ENCODE results near the gene RFTN2. TPM values are rescaled to one million over a fixed set of nuclear protein-coding genes. Genes with fewer than 3 reads are reported as not detected.
"Not testable (repeated sequence)": the region's sequence is repeated elsewhere in the genome, so short reads cannot be mapped to it uniquely, and the experiment has no call there.

Gene RFTN2
- polyA plus RNA-seq, 6 donors from 2014 or later, result 0.05 to 0.20 (median 0.15) TPM; not detected in 3

GRCh38 chr2:197614532-197614931 lies 60.9 kb downstream of the RFTN2 start:
- H3K36me3 Mint-ChIP-seq, result no peaks in the 10 kb centered on the region
- peaks cover 3 to 20% (median 14%) of the 10 kb centered on the region in 3 donors for H3K27me3 Mint-ChIP-seq
- no peak overlapping the region for H3K4me3 Mint-ChIP-seq
- no peak overlapping the region for H3K27ac Mint-ChIP-seq
- ATAC-seq (ENCODE audit: low read depth in 2 of 2) (no peak), DNase-seq (no peak)
- no peaks in the 10 kb centered on the region for H3K4me1 Mint-ChIP-seq
- H3K9me3 Mint-ChIP-seq, result peaks cover 0 to 7% (median 0%) of the 10 kb centered on the region in 7 donors

GRCh38 chr2:197613509-197613987 lies 61.8 kb downstream of the RFTN2 start:
- Mint-ChIP-seq H3K36me3 (no peaks in the 10 kb centered on the region), H3K9me3 (peaks cover 0 to 7% (median 0%) of the 10 kb centered on the region in 7 donors), H3K27ac (peak overlapping the region in 1 of 6 donors; percentile 16), H3K4me1 (no peaks in the 10 kb centered on the region), H3K27me3 (peaks cover 6 to 30% (median 14%) of the 10 kb centered on the region in 3 donors), H3K4me3 (no peak overlapping the region)
- no peak for ATAC-seq (ENCODE audit: low read depth in 2 of 2)
- no peak for DNase-seq

- Mint-ChIP-seq H3K4me3 (no peak overlapping the region), H3K27me3 (peaks cover 1 to 23% (median 8%) of the 10 kb centered on the region in 3 donors)
- ATAC-seq (ENCODE audit: low read depth in 2 of 2), result no peak
Measured at GRCh38 chr2:197606180-197606579, 69.2 kb downstream of the RFTN2 start.

GRCh38 chr2:197604117-197604860 lies 71.1 kb downstream of the RFTN2 start:
- Mint-ChIP-seq H3K36me3 (no peaks in the 10 kb centered on the region), H3K4me1 (peaks cover 3 to 4% (median 4%) of the 10 kb centered on the region in 3 donors), H3K27ac (no peak overlapping the region), H3K27me3 (peaks cover 3 to 15% (median 9%) of the 10 kb centered on the region in 3 donors), H3K4me3 (no peak overlapping the region), H3K9me3 (peaks cover 0 to 2% (median 0%) of the 10 kb centered on the region in 7 donors)
- ATAC-seq (ENCODE audit: low read depth in 2 of 2) (no peak), DNase-seq (no peak)

More at GRCh38 chr2:197606180-197606579, 69.2 kb downstream of the RFTN2 start:
- H3K9me3 Mint-ChIP-seq, result peaks cover 0 to 7% (median 0%) of the 10 kb centered on the region in 7 donors
- H3K27ac Mint-ChIP-seq, result no peak overlapping the region
- no peak for DNase-seq
- H3K4me1 Mint-ChIP-seq, result no peaks in the 10 kb centered on the region
- no peaks in the 10 kb centered on the region for H3K36me3 Mint-ChIP-seq

- Mint-ChIP-seq H3K4me1 (peaks cover 5 to 6% (median 6%) of the 10 kb centered on the region in 3 donors), H3K9me3 (no peaks in the 10 kb centered on the region), H3K4me3 (no peak overlapping the region), H3K27ac (no peak overlapping the region), H3K36me3 (no peaks in the 10 kb centered on the region), H3K27me3 (peaks cover 19 to 21% (median 21%) of the 10 kb centered on the region in 3 donors)
- DNase-seq (no peak), ATAC-seq (ENCODE audit: low read depth in 2 of 2) (no peak)
Measured at GRCh38 chr2:197601726-197602125, 73.7 kb downstream of the RFTN2 start.

- H3K4me1 Mint-ChIP-seq, result peaks cover 5 to 6% (median 6%) of the 10 kb centered on the region in 3 donors
- H3K27ac Mint-ChIP-seq, result no peak overlapping the region
- no peak for ATAC-seq (ENCODE audit: low read depth in 2 of 2)
- no peak for DNase-seq
- H3K9me3 Mint-ChIP-seq, result no peaks in the 10 kb centered on the region
- H3K4me3 Mint-ChIP-seq, result no peak overlapping the region
- H3K27me3 Mint-ChIP-seq, result peaks cover 21 to 25% (median 22%) of the 10 kb centered on the region in 3 donors
- no peaks in the 10 kb centered on the region for H3K36me3 Mint-ChIP-seq
Measured at GRCh38 chr2:197600306-197600705, 75.1 kb downstream of the RFTN2 start.

GRCh38 chr2:197599285-197599965 lies 76.0 kb downstream of the RFTN2 start:
- Mint-ChIP-seq H3K4me3 (peak overlapping the region in 3 of 8 donors; percentile 22 to 51 (median 44)), H3K4me1 (peaks cover 5 to 6% (median 6%) of the 10 kb centered on the region in 3 donors), H3K27ac (peak overlapping the region in 1 of 6 donors; percentile 78), H3K9me3 (no peaks in the 10 kb centered on the region), H3K36me3 (no peaks in the 10 kb centered on the region), H3K27me3 (peaks cover 26 to 33% (median 27%) of the 10 kb centered on the region in 3 donors)
- DNase-seq, result peak; percentile 5
- ATAC-seq (ENCODE audit: low read depth in 2 of 2), result peak; percentile 64 to 70

GRCh38 chr2:197598450-197598849 lies 76.9 kb downstream of the RFTN2 start:
- no peaks in the 10 kb centered on the region for H3K36me3 Mint-ChIP-seq
- H3K27me3 Mint-ChIP-seq, result peaks cover 27 to 33% (median 27%) of the 10 kb centered on the region in 3 donors
- peak overlapping the region in 1 of 8 donors; percentile 68 for H3K4me3 Mint-ChIP-seq
- no peaks in the 10 kb centered on the region for H3K9me3 Mint-ChIP-seq
- DNase-seq, result no peak
- no peak overlapping the region for H3K27ac Mint-ChIP-seq
- H3K4me1 Mint-ChIP-seq, result peaks cover 5 to 6% (median 6%) of the 10 kb centered on the region in 3 donors
- no peak for ATAC-seq (ENCODE audit: low read depth in 2 of 2)

GRCh38 chr2:197597166-197597565 lies 78.2 kb downstream of the RFTN2 start:
- peaks cover 5 to 6% (median 6%) of the 10 kb centered on the region in 3 donors for H3K4me1 Mint-ChIP-seq
- H3K27ac Mint-ChIP-seq, result no peak overlapping the region
- no peak for ATAC-seq (ENCODE audit: low read depth in 2 of 2)
- H3K27me3 Mint-ChIP-seq, result peaks cover 24 to 33% (median 27%) of the 10 kb centered on the region in 3 donors
- H3K4me3 Mint-ChIP-seq, result no peak overlapping the region
- no peak for DNase-seq
- H3K36me3 Mint-ChIP-seq, result no peaks in the 10 kb centered on the region
- H3K9me3 Mint-ChIP-seq, result no peaks in the 10 kb centered on the region

GRCh38 chr2:197596766-197597165 lies 78.6 kb downstream of the RFTN2 start:
- no peaks in the 10 kb centered on the region for H3K36me3 Mint-ChIP-seq
- H3K9me3 Mint-ChIP-seq, result no peaks in the 10 kb centered on the region
- peaks cover 24 to 33% (median 27%) of the 10 kb centered on the region in 3 donors for H3K27me3 Mint-ChIP-seq
- no peak overlapping the region for H3K27ac Mint-ChIP-seq
- no peak overlapping the region for H3K4me3 Mint-ChIP-seq
- no peak for DNase-seq
- no peak for ATAC-seq (ENCODE audit: low read depth in 2 of 2)
- H3K4me1 Mint-ChIP-seq, result peaks cover 5 to 6% (median 6%) of the 10 kb centered on the region in 3 donors

- Mint-ChIP-seq H3K27ac (no peak overlapping the region), H3K9me3 (peaks cover 0 to 11% (median 2%) of the 10 kb centered on the region in 7 donors), H3K4me3 (no peak overlapping the region), H3K36me3 (peaks cover 0 to 4% of the 10 kb centered on the region in 2 donors), H3K27me3 (peaks cover 13 to 20% (median 17%) of the 10 kb centered on the region in 3 donors), H3K4me1 (no peaks in the 10 kb centered on the region)
- no peak for ATAC-seq (ENCODE audit: low read depth in 2 of 2)
- no peak for DNase-seq
Measured at GRCh38 chr2:197591339-197592072, 83.9 kb downstream of the RFTN2 start.

- not testable (repeated sequence) for DNase-seq; ATAC-seq (ENCODE audit: low read depth in 2 of 2); H3K4me3 Mint-ChIP-seq; H3K4me1 Mint-ChIP-seq; H3K36me3 Mint-ChIP-seq; H3K27ac Mint-ChIP-seq
- Mint-ChIP-seq H3K9me3 (peaks cover 0 to 11% (median 4%) of the 10 kb centered on the region in 7 donors), H3K27me3 (peaks cover 4 to 11% (median 8%) of the 10 kb centered on the region in 3 donors)
Measured at GRCh38 chr2:197587255-197587654, 88.1 kb downstream of the RFTN2 start.

- not testable (repeated sequence) for H3K4me3 Mint-ChIP-seq; H3K36me3 Mint-ChIP-seq; H3K4me1 Mint-ChIP-seq; H3K9me3 Mint-ChIP-seq; H3K27me3 Mint-ChIP-seq; H3K27ac Mint-ChIP-seq; ATAC-seq (ENCODE audit: low read depth in 2 of 2); DNase-seq
Measured at GRCh38 chr2:197580166-197580565, 95.2 kb downstream of the RFTN2 start.
